ENCODE results near the gene MUC5AC. TPM values are rescaled to one million over a fixed set of nuclear protein-coding genes. Genes with fewer than 3 reads are reported as not detected.

Gene MUC5AC
- total RNA-seq, 2 experiments from 2014 or later: not detected

GRCh38 chr11:1116104-1116503 is 41.6 kb upstream of the MUC5AC start:
- no peaks in the 10 kb centered on the region for H3K27me3 Mint-ChIP-seq
- H3K27ac Mint-ChIP-seq: no peak overlapping the region
- TF ChIP-seq CTCF (IDR thresholded peaks at IDR 0.05): no peak
- ChIA-PET POLR2A (interaction anchor here (1.1 kb wide), 1 partner anchor 36 kb away, joined by 3 read pairs; no protein-coding TSS in a partner anchor), CTCF (no interaction called here)
- no peak overlapping the region for H3K4me3 Mint-ChIP-seq
- H3K4me1 Mint-ChIP-seq (ENCODE audit: low read depth): no peaks in the 10 kb centered on the region
- intact Hi-C loops (cut with micrococcal nuclease): no loop called here
- H3K9me3 Mint-ChIP-seq: no peaks in the 10 kb centered on the region
- ATAC-seq (no peak), DNase-seq (no peak)
- H3K36me3 Mint-ChIP-seq (ENCODE audit: low read depth): no peaks in the 10 kb centered on the region

- H3K9me3 Mint-ChIP-seq: no peaks in the 10 kb centered on the region
- H3K4me3 Mint-ChIP-seq: no peak overlapping the region
- TF ChIP-seq CTCF (IDR thresholded peaks at IDR 0.05): no peak
- peaks cover 2% of the 10 kb centered on the region for H3K27me3 Mint-ChIP-seq
- ChIA-PET POLR2A (interaction anchor here (1.1 kb wide), 1 partner anchor 35 kb away, joined by 3 read pairs; no protein-coding TSS in a partner anchor), CTCF (no interaction called here)
- DNase-seq (no peak), ATAC-seq (no peak)
- H3K27ac Mint-ChIP-seq: no peak overlapping the region
- intact Hi-C loops (cut with micrococcal nuclease): no loop called here
- no peaks in the 10 kb centered on the region for H3K36me3 Mint-ChIP-seq (ENCODE audit: low read depth)
- no peaks in the 10 kb centered on the region for H3K4me1 Mint-ChIP-seq (ENCODE audit: low read depth)
These were observed 40.9 kb upstream of the MUC5AC start for GRCh38 chr11:1116666-1117390.

- ATAC-seq (no peak), DNase-seq (no peak)
- CTCF ChIA-PET: no interaction called here
- H3K4me1 Mint-ChIP-seq (ENCODE audit: low read depth): no peaks in the 10 kb centered on the region
- TF ChIP-seq CTCF (IDR thresholded peaks at IDR 0.05): no peak
- no peaks in the 10 kb centered on the region for H3K9me3 Mint-ChIP-seq
- POLR2A ChIA-PET: no interaction called here
- intact Hi-C loops (cut with micrococcal nuclease): no loop called here
- peaks cover 2% of the 10 kb centered on the region for H3K27me3 Mint-ChIP-seq
- H3K4me3 Mint-ChIP-seq: no peak overlapping the region
- no peaks in the 10 kb centered on the region for H3K36me3 Mint-ChIP-seq (ENCODE audit: low read depth)
- no peak overlapping the region for H3K27ac Mint-ChIP-seq
These were observed 39.8 kb upstream of the MUC5AC start for GRCh38 chr11:1117992-1118391.

- H3K27ac Mint-ChIP-seq: no peak overlapping the region
- intact Hi-C loops (cut with micrococcal nuclease): no loop called here
- ATAC-seq (no peak), DNase-seq (no peak)
- peaks cover 2% of the 10 kb centered on the region for H3K27me3 Mint-ChIP-seq
- ChIA-PET CTCF (no interaction called here), POLR2A (no interaction called here)
- no peak for TF ChIP-seq CTCF (IDR thresholded peaks at IDR 0.05)
- H3K4me3 Mint-ChIP-seq: no peak overlapping the region
- no peaks in the 10 kb centered on the region for H3K36me3 Mint-ChIP-seq (ENCODE audit: low read depth)
- H3K4me1 Mint-ChIP-seq (ENCODE audit: low read depth): no peaks in the 10 kb centered on the region
- no peaks in the 10 kb centered on the region for H3K9me3 Mint-ChIP-seq
These were observed 38.8 kb upstream of the MUC5AC start for GRCh38 chr11:1118755-1119603.

- Mint-ChIP-seq H3K27ac (no peak overlapping the region), H3K4me3 (no peak overlapping the region), H3K9me3 (peaks cover 4% of the 10 kb centered on the region), H3K4me1 (ENCODE audit: low read depth) (no peaks in the 10 kb centered on the region), H3K27me3 (peaks cover 4% of the 10 kb centered on the region), H3K36me3 (ENCODE audit: low read depth) (no peaks in the 10 kb centered on the region)
- ATAC-seq (no peak), DNase-seq (no peak)
- TF ChIP-seq CTCF (IDR thresholded peaks at IDR 0.05): no peak
- CTCF ChIA-PET: no interaction called here
- POLR2A ChIA-PET: no interaction called here
- intact Hi-C loops (cut with micrococcal nuclease): no loop called here
These were observed 38.1 kb upstream of the MUC5AC start for GRCh38 chr11:1119604-1120146.

Measured in activated CD8-positive, alpha-beta T cell treated with anti-CD3 and anti-CD28 coated beads for 36 hours (primary cell).